B cell (primary cell): ENCODE results near the gene MYLK4. TPM values are rescaled to one million over a fixed set of nuclear protein-coding genes. Genes with fewer than 3 reads are reported as not detected.

Experiments
- ATAC-seq: fragments of 200-7000 bp; cut with Tn5 transposase; one replicate; pipeline ENCODE4 v1.10.0; 2021; ENCODE audit warnings: low read depth, mild to moderate bottlenecking, moderate number of reproducible peaks, moderate library complexity
- CTCF ChIA-PET: fragments of 350-600 bp; sonication (Branson Sonifier 250); formaldehyde crosslinking; loops from one replicate; lab custom pipeline; 2021; ENCODE audit warnings: antibody characterized with exemption, inconsistent platforms; lab: Charles Lee
- POLR2A ChIA-PET: fragments of 350-600 bp; sonication (Branson Sonifier 250); formaldehyde crosslinking; loops from one replicate; lab custom pipeline; 2021; ENCODE audit warnings: antibody characterized with exemption; lab: Charles Lee
- DNase-seq: peaks from one replicate; pipeline ENCODE4 v3.0.0; 2013
- H2AFZ ChIP-seq: 2 replicates; pipeline ENCODE4 v1.6.1; 2012; ENCODE audit warnings: mild to moderate bottlenecking, low read depth, low read length; ENCODE audit not compliant: insufficient read depth, poor library complexity, severe bottlenecking
- H3K27ac ChIP-seq, 2 donors: 1 replicate in 1 of 2; 2 replicates in 1 of 2; pipeline ENCODE4 v1.5.1; 2012 to 2013; ENCODE audit warnings: low read length in 2 of 2, mild to moderate bottlenecking in 2 of 2, moderate library complexity in 1 of 2
- H3K27me3 ChIP-seq, 4 experiments: fragments of 200-600 bp in 1 of 4; sonication (generic) in 1 of 4; replicated peaks in 1 of 4; 1 replicate in 2 of 4; 2 replicates in 2 of 4; pipeline versions ENCODE4 v1.6.1 to v1.7.0; 2013 to 2016; ENCODE audit warnings: low read length in 3 of 4, mild to moderate bottlenecking in 2 of 4, mixed read lengths in 1 of 4, moderate library complexity in 1 of 4; ENCODE audit not compliant: insufficient read depth in 4 of 4, control insufficient read depth in 3 of 4; ENCODE audit errors: control extremely low read depth in 1 of 4
- H3K36me3 ChIP-seq, 2 experiments: replicated peaks in 1 of 2; 1 replicate in 1 of 2; 2 replicates in 1 of 2; pipeline versions ENCODE4 v1.6.1 to v1.7.1; 2013; ENCODE audit warnings: low read length in 1 of 2; ENCODE audit not compliant: insufficient read depth in 2 of 2, control insufficient read depth in 1 of 2; ENCODE audit errors: control extremely low read depth in 1 of 2, extremely low read depth in 1 of 2
- H3K4me1 ChIP-seq, 2 donors: fragments of 200-600 bp in 1 of 2; sonication (generic) in 1 of 2; 1 replicate in 1 of 2; 2 replicates in 1 of 2; pipeline versions ENCODE4 v1.5.1 to v1.6.1; 2013 to 2017; ENCODE audit warnings: low read length in 2 of 2; ENCODE audit not compliant: control insufficient read depth in 2 of 2, insufficient read depth in 2 of 2
- H3K4me2 ChIP-seq: replicated peaks from 2 replicates; pipeline ENCODE3; 2012; ENCODE audit warnings: mild to moderate bottlenecking, low read depth, low read length; ENCODE audit not compliant: poor library complexity, severe bottlenecking
- H3K4me3 ChIP-seq, 5 experiments: fragments of 200-600 bp in 1 of 5; sonication (generic) in 1 of 5; 1 replicate in 3 of 5; 2 replicates in 2 of 5; pipeline versions ENCODE4 v1.5.1 to v1.7.0; 2011 to 2016; ENCODE audit warnings: low read length in 4 of 5, mild to moderate bottlenecking in 4 of 5, low read depth in 2 of 5, control low read depth in 1 of 5, moderate library complexity in 1 of 5; ENCODE audit not compliant: insufficient read depth in 1 of 5; ENCODE audit errors: control extremely low read depth in 1 of 5, extremely low read depth in 1 of 5
- H3K79me2 ChIP-seq: fragments of 200-600 bp; sonication (generic); one replicate; pipeline ENCODE4 v1.6.0; 2016; ENCODE audit warnings: low read length; ENCODE audit not compliant: control insufficient read depth, insufficient read depth
- H3K9ac ChIP-seq: fragments of 200-600 bp; sonication (generic); 2 replicates; pipeline ENCODE4 v1.6.1; 2017; ENCODE audit warnings: mild to moderate bottlenecking, low read length, moderate library complexity
- H3K9me3 ChIP-seq, 3 donors: one replicate each; pipeline versions ENCODE4 v1.6.1 to v1.7.1; 2013; ENCODE audit warnings: low read length in 2 of 3; ENCODE audit not compliant: control insufficient read depth in 2 of 3, insufficient read depth in 1 of 3; ENCODE audit errors: control extremely low read depth in 1 of 3
- H4K20me1 ChIP-seq: 2 replicates; pipeline ENCODE4 v1.6.0; 2012; ENCODE audit warnings: mild to moderate bottlenecking, low read length; ENCODE audit not compliant: insufficient read depth, control insufficient read depth, poor library complexity, severe bottlenecking
- H3K27ac Mint-ChIP-seq: one replicate; pipeline ENCODE4 v1.8.0; 2021; ENCODE audit warnings: mixed read lengths
- H3K27me3 Mint-ChIP-seq: one replicate; pipeline ENCODE4 v1.8.0; 2021; ENCODE audit warnings: mixed read lengths
- H3K4me1 Mint-ChIP-seq: one replicate; pipeline ENCODE4 v1.8.0; 2021; ENCODE audit warnings: mixed read lengths
- H3K4me3 Mint-ChIP-seq: one replicate; pipeline ENCODE4 v1.8.0; 2021; ENCODE audit warnings: mixed read lengths
- H3K9me3 Mint-ChIP-seq: one replicate; pipeline ENCODE4 v1.8.0; 2022; ENCODE audit warnings: mixed read lengths; ENCODE audit not compliant: insufficient read depth
- EZH2 ChIP-seq: IDR thresholded peaks from 2 replicates; pipeline ENCODE4 v1.6.1; 2012; ENCODE audit warnings: borderline replicate concordance, low read depth, mild to moderate bottlenecking, moderate library complexity, low read length; ENCODE audit not compliant: insufficient read depth, poor library complexity, severe bottlenecking
- WGBS: methylation state at CpG from one replicate; pipeline ENCODE4 v1.1.5; 2013; ENCODE audit warnings: missing lambda C conversion rate; ENCODE audit not compliant: insufficient coverage; 5-methylcytosine and 5-hydroxymethylcytosine counted together
- intact Hi-C: fragments of 100-400 bp; cut with micrococcal nuclease; formaldehyde crosslinking; loops from one replicate; pipeline ENCODE4 v1.10.0; 2022
- polyA plus RNA-seq: library from polyadenylated mRNA; depleted of rRNA; stranded (reverse); fragments of >200 nt; gene quantifications from 2 replicates; pipeline ENCODE4 v1.2.3, GENCODE V29; 2012
- total RNA-seq, 2 donors: library from RNA; stranded (reverse); fragments of 120-200 nt in 1 of 2; gene quantifications; 1 replicate in 1 of 2; 2 replicates in 1 of 2; pipeline versions ENCODE4 v1.2.3 to v1.2.4, GENCODE V29; 2013 to 2022
- TF ChIP-seq, protein P1 (sequence below): fragments of 200-600 bp; IDR thresholded peaks from one replicate; pipeline ENCODE4 v1.8.0; 2022; ENCODE audit warnings: antibody characterized with exemption, mild to moderate bottlenecking

MYLK4 gene
- total and polyA plus RNA-seq, 2 donors (not counting 1 experiment from before 2014, with no cell fraction given), result 0.51 to 1.2 TPM

DNA sequence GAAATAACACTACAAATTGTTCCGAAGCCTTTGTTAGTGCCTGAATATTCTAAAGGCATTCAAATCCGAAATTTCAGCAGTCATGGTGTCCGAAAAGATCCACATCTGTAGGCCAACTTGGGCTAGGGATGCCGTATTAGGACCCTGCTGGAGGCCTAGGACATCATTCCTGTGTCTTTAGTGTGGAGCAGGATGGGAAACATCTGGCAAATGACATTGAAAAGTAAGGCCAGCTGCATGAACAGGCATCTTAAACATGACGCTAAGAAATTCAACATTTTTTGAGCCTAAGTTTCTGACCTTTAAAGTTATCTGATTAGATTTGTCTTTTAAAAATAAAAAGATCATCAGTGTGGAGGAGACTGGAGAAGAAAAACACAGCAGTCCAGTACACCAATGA lies 91.3 kb downstream of the MYLK4 start:
- Histone ChIP-seq H3K79me2 (no peaks in the 10 kb centered on the region), H3K9ac (no peak overlapping the region), H3K9me3 (no peaks in the 10 kb centered on the region), H3K36me3 (no peaks in the 10 kb centered on the region), H3K4me3 (no peak overlapping the region), H3K27ac (no peak overlapping the region), H3K4me2 (peak overlapping the region; percentile 30), H2AFZ (no peak overlapping the region), H3K27me3 (no peaks in the 10 kb centered on the region), H3K4me1 (peaks cover 9% of the 10 kb centered on the region in 2 donors), H4K20me1 (no peaks in the 10 kb centered on the region)
- H3K4me1 Mint-ChIP-seq, result peaks cover 25% of the 10 kb centered on the region
- ATAC-seq (no peak), DNase-seq (no peak)
- ChIA-PET CTCF (interaction anchor here (2.6 kb wide), 1 partner anchor 25 kb away, joined by 14 read pairs; no protein-coding TSS in a partner anchor), POLR2A (no interaction called here)
- no peak overlapping the region for H3K27ac Mint-ChIP-seq
- intact Hi-C loops, result no loop called here
- TF ChIP-seq, protein P1, sequence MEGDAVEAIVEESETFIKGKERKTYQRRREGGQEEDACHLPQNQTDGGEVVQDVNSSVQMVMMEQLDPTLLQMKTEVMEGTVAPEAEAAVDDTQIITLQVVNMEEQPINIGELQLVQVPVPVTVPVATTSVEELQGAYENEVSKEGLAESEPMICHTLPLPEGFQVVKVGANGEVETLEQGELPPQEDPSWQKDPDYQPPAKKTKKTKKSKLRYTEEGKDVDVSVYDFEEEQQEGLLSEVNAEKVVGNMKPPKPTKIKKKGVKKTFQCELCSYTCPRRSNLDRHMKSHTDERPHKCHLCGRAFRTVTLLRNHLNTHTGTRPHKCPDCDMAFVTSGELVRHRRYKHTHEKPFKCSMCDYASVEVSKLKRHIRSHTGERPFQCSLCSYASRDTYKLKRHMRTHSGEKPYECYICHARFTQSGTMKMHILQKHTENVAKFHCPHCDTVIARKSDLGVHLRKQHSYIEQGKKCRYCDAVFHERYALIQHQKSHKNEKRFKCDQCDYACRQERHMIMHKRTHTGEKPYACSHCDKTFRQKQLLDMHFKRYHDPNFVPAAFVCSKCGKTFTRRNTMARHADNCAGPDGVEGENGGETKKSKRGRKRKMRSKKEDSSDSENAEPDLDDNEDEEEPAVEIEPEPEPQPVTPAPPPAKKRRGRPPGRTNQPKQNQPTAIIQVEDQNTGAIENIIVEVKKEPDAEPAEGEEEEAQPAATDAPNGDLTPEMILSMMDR, result no peak
- no peak for TF ChIP-seq EZH2
- no peaks in the 10 kb centered on the region for H3K9me3 Mint-ChIP-seq
- H3K4me3 Mint-ChIP-seq, result no peak overlapping the region
- H3K27me3 Mint-ChIP-seq, result no peaks in the 10 kb centered on the region
- WGBS, result 98% methylated on average over 5 of the region's 5 CpGs

DNA sequence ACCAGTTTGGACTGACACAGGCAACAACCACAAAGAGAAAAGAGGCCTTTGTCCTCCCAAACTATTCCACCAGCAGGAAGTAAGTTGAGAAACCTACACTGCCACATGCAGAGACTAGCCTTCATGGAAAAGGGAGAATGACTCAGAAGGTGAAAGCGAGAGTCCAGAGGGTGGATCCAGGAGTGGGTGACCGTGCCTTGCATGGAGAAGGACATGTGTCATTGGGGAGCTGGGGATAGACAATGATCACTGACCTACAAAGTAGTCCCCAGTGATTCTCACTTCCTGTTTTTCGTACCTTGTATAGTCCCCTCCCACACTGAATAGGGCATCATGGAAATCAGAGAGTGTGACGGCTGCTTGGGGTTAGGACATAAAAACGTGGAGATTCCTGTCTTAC lies 91.9 kb downstream of the MYLK4 start:
- 0% methylated on average over 1 of the region's 5 CpGs for WGBS
- peak; percentile 97 for ATAC-seq
- no peak overlapping the region for H3K27ac ChIP-seq
- Mint-ChIP-seq H3K27me3 (no peaks in the 10 kb centered on the region), H3K4me1 (peaks cover 25% of the 10 kb centered on the region), H3K9me3 (no peaks in the 10 kb centered on the region), H3K27ac (peak overlapping the region; percentile 17), H3K4me3 (no peak overlapping the region)
- H3K79me2 ChIP-seq, result no peaks in the 10 kb centered on the region
- H4K20me1 ChIP-seq, result no peaks in the 10 kb centered on the region
- intact Hi-C loops, result no loop called here
- peak overlapping the region; percentile 30 for H3K4me2 ChIP-seq
- CTCF ChIA-PET, result interaction anchor here (2.6 kb wide), 1 partner anchor 24 kb away, joined by 14 read pairs; no protein-coding TSS in a partner anchor
- no peaks in the 10 kb centered on the region for H3K27me3 ChIP-seq
- H2AFZ ChIP-seq, result peak overlapping the region; percentile 19
- no peaks in the 10 kb centered on the region for H3K9me3 ChIP-seq
- POLR2A ChIA-PET, result no interaction called here
- no peak overlapping the region for H3K9ac ChIP-seq
- peak; percentile 65 for DNase-seq
- peaks cover 9% of the 10 kb centered on the region in 2 donors for H3K4me1 ChIP-seq
- TF ChIP-seq EZH2, result no peak
- TF ChIP-seq, protein P1, result no peak
- H3K36me3 ChIP-seq, result no peaks in the 10 kb centered on the region
- H3K4me3 ChIP-seq, result no peak overlapping the region
